Measurements from ENCODE around the gene DNLZ. TPM values are rescaled to one million over a fixed set of nuclear protein-coding genes. Genes with fewer than 3 reads are reported as not detected.

The DNLZ gene
- 22.3 to 44.7 TPM (median 37.5 TPM) in 5 replicates for total RNA-seq (2022; extraction: Qiagen RNA extraction)

DNA sequence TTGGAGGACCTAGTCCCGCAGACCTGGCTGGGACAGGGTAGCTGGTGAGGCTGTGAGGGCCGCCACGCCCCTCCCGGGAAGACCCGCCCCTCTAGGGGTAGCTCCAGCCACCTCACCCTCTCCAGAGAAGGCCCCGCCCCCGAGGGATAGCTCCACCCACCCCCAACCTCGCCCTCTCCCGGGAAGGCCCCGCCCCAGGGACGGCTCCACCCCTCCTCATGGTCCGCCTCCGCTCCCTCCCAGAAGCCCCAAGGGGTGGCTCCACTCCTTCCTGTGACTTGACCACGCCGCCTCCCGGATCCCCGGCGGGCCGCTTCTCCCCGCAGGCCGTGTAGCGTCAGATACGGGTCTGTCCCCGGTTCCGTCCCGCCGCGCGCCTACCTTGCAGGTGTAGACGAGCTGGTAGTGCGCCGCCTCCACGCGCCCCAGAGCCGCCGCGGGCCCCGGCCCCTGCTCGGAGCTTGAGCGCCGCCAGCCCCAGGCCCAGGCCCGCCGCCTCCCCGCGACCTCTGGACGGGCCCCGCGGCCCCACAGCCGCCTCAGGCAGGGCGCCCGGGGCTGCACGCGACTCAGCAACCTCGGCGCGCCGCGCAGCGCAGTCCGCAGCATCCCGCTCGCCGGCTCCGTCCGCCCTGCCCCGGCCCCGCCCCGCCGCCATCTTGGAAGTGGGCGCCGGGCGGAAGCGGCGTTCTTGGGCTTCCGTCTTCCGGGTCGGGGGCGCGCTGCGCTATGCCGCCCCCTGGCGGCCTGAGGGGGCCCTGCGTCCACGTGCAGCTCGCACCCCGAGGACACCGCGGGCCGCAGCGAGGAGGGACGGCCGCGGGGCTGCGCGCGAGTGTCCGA, at the start of gene DNLZ:
Gene DNLZ, minus strand, starts transcription at position 639 of the 843 bp plus-strand sequence. Its CDS starts 30 bp downstream, at position 609.

DNA sequence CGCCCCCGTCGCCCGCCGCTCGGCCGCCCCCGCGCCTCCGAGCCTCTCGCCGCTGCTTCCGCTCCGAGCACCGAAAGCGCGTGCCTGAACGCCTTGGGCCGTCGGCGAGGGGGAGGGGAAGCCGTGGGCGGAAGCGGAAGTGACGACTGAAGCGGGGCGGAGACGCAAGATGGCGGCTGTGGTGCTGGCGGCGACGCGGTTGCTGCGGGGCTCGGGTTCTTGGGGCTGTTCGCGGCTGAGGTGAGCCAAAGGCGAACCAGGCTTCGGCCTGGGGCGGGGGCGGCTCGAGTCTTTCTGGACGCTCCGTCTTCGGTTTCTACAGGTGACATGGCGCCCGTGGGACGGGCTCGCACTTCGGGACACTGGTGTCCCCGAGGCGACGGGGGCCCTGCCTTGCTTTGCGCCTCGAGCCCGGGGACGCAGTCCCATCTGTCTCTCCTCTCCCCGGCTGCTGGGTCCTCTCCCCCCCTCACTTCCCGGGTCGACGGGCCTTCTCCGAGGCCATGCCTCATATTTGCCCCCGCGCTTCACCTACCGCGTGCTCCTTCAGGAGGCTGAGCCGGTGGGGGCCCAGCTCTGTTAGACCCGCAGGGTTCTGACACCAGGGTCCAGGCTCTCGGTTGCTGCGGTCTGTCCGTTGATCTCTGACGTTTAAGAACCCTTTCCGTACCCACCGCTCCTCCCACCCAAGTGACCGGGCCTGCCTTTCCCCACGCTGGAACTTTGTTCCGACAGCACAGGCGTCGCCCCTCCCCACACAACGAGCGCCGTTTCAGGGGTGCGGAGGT, 47.1 kb upstream of the DNLZ start, which contains the start of the genes ENTR1 and PMPCA:
Gene ENTR1, minus strand, starts transcription at position 115 of the 788 bp plus-strand sequence. CDS start 217 bp downstream, outside the sequence.
Gene PMPCA, plus strand, starts transcription at position 159 of the 788 bp plus-strand sequence. Its CDS starts 11 bp downstream, at position 170.

DNA sequence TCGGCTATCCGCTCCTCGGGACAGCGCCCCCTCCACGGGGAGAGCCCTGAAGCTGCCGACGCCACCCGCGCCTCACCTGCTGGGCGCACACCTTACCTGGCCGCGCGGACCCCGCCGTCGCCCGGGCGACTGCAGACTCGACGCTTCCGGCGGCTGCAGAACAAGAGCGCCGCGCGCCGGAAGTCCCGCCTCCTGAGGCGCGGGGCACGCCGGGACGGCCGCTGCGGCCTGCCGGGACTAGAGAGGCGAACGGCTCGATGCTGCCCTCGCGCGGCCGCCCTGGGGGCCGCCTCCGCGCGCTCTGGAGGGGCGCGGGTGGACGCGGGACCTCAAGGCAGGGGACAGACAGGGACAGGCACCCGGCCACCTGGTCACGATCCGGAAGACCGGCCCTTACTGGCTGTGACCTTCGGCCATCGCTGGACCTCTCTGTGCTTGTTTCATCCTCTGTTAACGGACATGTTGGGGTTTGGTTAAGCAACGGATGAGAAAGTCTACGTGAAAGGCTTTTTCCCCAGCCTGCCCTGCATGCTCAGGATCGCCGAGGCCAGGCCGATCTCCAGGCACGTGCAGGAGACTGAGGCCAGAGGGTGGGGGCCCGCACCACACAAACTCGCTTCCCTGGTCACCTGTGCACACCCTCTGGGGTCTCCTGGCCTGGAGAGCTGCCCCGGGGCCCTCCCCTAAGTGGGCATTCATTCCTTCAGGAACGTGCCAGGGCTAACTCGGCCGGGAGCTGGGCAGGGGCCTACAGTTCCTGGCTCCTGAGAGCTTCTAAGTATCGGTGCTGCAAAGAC, 36.7 kb upstream of the DNLZ start, which contains the start of gene SNAPC4:
Gene SNAPC4, minus strand, starts transcription at position 133 of the 797 bp plus-strand sequence. CDS start 1,742 bp downstream, outside the sequence.

DNA sequence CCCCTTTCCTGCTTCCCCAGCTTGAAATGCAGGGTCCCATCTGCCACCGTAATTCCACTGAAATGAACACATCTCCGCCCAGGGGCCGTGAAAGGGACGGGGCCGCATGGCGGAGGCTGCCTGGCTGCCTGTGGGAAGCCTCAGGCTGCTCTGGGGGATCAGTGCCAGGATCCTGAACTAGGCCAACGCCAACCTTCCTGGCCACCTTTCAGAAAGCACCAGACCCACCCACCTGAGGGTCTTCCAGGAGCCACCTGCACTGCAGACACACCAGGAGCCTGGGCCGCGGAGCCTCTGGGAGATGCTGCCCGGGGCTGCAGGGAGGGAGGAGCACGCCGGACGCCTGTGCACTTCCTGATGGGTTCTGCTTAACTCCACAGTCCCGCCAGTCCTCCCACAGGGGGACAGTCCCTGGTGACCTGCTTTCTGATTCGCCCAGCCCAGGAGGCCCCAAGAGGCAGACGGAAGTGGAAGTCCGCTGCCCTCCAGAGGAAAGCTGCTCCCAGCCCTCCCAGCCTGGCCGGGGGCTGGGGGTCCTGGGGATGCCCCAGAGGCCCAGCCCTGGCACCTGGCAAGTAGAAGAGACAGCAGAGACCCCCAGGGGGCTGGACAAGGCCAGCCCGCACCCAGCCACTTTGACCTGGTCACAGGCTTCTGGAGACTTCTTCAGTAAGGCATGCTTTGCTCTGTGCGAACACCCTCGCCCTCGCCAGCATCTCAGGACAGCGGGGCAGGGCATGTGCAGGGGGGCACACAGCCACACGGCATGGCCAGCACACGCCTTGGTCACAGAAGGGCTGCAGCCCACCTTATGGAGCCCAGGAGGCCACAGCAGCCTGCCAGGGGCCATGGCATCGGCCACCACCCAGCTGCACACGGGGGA, 10.0 kb upstream of the DNLZ start, which contains the start of gene CARD9:
Gene CARD9, minus strand, starts transcription at position 370 of the 883 bp plus-strand sequence. CDS start 1,591 bp downstream, outside the sequence.

DNA sequence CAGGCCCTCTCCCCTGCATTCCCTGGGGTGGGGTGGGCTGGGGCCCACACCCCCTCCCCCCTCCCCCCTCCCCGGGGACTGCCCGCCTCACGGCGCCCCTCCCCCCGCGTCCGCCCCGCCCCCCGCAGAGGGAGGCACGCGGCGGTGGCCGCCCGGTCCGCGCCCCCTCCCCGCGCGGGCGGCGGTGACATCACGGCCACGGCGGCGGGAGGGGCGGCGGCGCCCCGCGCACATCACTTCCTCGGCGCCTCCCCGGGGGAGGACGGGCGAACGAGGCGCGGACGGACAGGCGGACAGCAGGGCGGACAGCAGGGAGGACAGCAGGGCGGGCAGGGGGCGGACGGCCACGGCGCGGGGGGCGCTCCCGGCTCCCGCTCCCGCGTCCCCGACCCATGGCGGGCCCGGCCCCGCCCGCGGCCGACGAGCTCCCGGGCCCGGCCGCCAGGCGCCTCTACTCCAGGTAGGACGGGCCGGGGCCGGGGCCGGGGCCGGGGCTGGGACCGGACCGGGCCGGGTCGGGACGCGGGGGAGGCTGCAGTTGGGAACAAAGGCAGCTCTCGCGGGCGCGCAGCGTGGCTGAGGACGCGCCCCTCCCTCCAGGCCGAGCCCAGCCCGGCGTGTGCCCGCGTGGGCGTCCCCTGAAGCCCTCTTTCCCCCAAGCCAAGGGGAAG, 36.1 kb downstream of the DNLZ start, which contains the start of gene GPSM1:
Gene GPSM1, plus strand, starts transcription at position 236 of the 671 bp plus-strand sequence. Its CDS starts 157 bp downstream, at position 393.

Other genes starting within 250 kb of the DNLZ start
- 30.3 to 49.9 TPM (median 46.4 TPM) in 5 replicates for gene TMEM250, start 244.9 kb downstream of the DNLZ start, total RNA-seq (2022; extraction: Qiagen RNA extraction)
- 0.05 to 0.20 TPM (median 0.12 TPM) in 5 replicates for gene LHX3, start 158.6 kb downstream of the DNLZ start, total RNA-seq (2022; extraction: Qiagen RNA extraction)
- 22.2 to 27.8 TPM (median 27.2 TPM) in 5 replicates for gene QSOX2, start 117.9 kb downstream of the DNLZ start, total RNA-seq (2022; extraction: Qiagen RNA extraction)
- 0.05 TPM in 1 of 5 replicates, not detected in the others for gene CCDC187, start 59.6 kb downstream of the DNLZ start, total RNA-seq (2022; extraction: Qiagen RNA extraction)
- gene GPSM1, start 36.2 kb downstream of the DNLZ start, total RNA-seq (2022; extraction: Qiagen RNA extraction): 9.3 to 15.6 TPM (median 13.1 TPM) in 5 replicates
- 0.50 to 1.8 TPM (median 1.3 TPM) in 5 replicates for gene CARD9, start 9.9 kb upstream of the DNLZ start, total RNA-seq (2022; extraction: Qiagen RNA extraction)
- 9.5 to 14.3 TPM (median 13.0 TPM) in 5 replicates for gene SNAPC4, start 36.4 kb upstream of the DNLZ start, total RNA-seq (2022; extraction: Qiagen RNA extraction)
- 54.8 to 78.3 TPM (median 73.3 TPM) in 5 replicates for gene ENTR1, start 46.9 kb upstream of the DNLZ start, total RNA-seq (2022; extraction: Qiagen RNA extraction)
- 75.7 to 91.9 TPM (median 81.3 TPM) in 5 replicates for gene PMPCA, start 46.9 kb upstream of the DNLZ start, total RNA-seq (2022; extraction: Qiagen RNA extraction)
- gene INPP5E, start 76.1 kb upstream of the DNLZ start, total RNA-seq (2022; extraction: Qiagen RNA extraction): 13.8 to 22.7 TPM (median 20.9 TPM) in 5 replicates
- gene SEC16A, start 119.3 kb upstream of the DNLZ start, total RNA-seq (2022; extraction: Qiagen RNA extraction): 49.0 to 59.6 TPM (median 57.8 TPM) in 5 replicates
- 7.3 to 12.9 TPM (median 12.0 TPM) in 5 replicates for gene NOTCH1, start 182.3 kb upstream of the DNLZ start, total RNA-seq (2022; extraction: Qiagen RNA extraction)

Measured in A549 treated with Mapracorat at 1 μM for 4 hours (cell line).